Iris pigment epithelial cell (primary cell): ENCODE measurements around the gene SPEM2.
A peak's percentile ranks its signal among the peaks of the same experiment; 100 is the strongest.

Experiments used
- DNase-seq: peaks from one replicate; pipeline ENCODE4 v3.0.0-alpha.2; 2011; ENCODE audit warnings: low read depth

Gene SPEM2

GRCh38 chr17:7403977-7404736 lies 21.3 kb upstream of the SPEM2 start, which contains the start of gene TMEM256:
Gene TMEM256 (minus strand): TSS chr17:7404097. CDS start chr17:7404084, 13 bp downstream.
- DNase-seq: peak; percentile 100

GRCh38 chr17:7404737-7405349 lies 20.6 kb upstream of the SPEM2 start:
- DNase-seq: no peak

- DNase-seq: no peak
These were observed 19.8 kb upstream of the SPEM2 start for GRCh38 chr17:7405350-7406234.

GRCh38 chr17:7406235-7406825 lies 19.1 kb upstream of the SPEM2 start:
- DNase-seq: no peak

- no peak for DNase-seq
These were observed 18.3 kb upstream of the SPEM2 start for GRCh38 chr17:7407082-7407481.

GRCh38 chr17:7407485-7408251 lies 17.7 kb upstream of the SPEM2 start, which contains the start of gene NLGN2:
Gene NLGN2 (plus strand): TSS chr17:7407845. CDS start chr17:7408256, 411 bp downstream.
- no peak for DNase-seq

- no peak for DNase-seq
These were observed 17.1 kb upstream of the SPEM2 start for GRCh38 chr17:7408252-7408727.

- no peak for DNase-seq
These were observed 16.6 kb upstream of the SPEM2 start for GRCh38 chr17:7408863-7409262.

GRCh38 chr17:7409716-7410115 lies 15.7 kb upstream of the SPEM2 start:
- no peak for DNase-seq

- no peak for DNase-seq
These were observed 14.6 kb upstream of the SPEM2 start for GRCh38 chr17:7410634-7411426.

GRCh38 chr17:7411427-7411750 lies 14.0 kb upstream of the SPEM2 start:
- no peak for DNase-seq

- DNase-seq: peak; percentile 59
These were observed 11.9 kb upstream of the SPEM2 start for GRCh38 chr17:7413346-7413985.

GRCh38 chr17:7414837-7415236 lies 10.6 kb upstream of the SPEM2 start:
- DNase-seq: no peak

- no peak for DNase-seq
These were observed 9.6 kb upstream of the SPEM2 start for GRCh38 chr17:7415784-7416183.

GRCh38 chr17:7416323-7416722 lies 9.1 kb upstream of the SPEM2 start:
- no peak for DNase-seq

- DNase-seq: no peak
These were observed 8.3 kb upstream of the SPEM2 start for GRCh38 chr17:7417056-7417655.

- no peak for DNase-seq
These were observed 6.8 kb upstream of the SPEM2 start for GRCh38 chr17:7418472-7419152.

- DNase-seq: no peak
These were observed 5.4 kb upstream of the SPEM2 start, which contains the start of gene SPEM1 for GRCh38 chr17:7419819-7420610. Gene SPEM1 (plus strand): TSS chr17:7420324. CDS start chr17:7420385, 61 bp downstream.
